ENCODE results near the gene TMEM138. TPM values are rescaled to one million over a fixed set of nuclear protein-coding genes. Genes with fewer than 3 reads are reported as not detected.

The TMEM138 gene
- total and polyA plus RNA-seq, 2 of the 13 experiments (the other 11 are each of a cell fraction or from before 2014, with no cell fraction given): 43.5 to 61.0 TPM

- TF ChIP-seq ZNF687 (CRISPR knock-in tag; IDR thresholded peaks at IDR 0.05) (peak; percentile 89), RFXANK (CRISPR knock-in tag; IDR thresholded peaks at IDR 0.05) (no peak), MAFF (IDR thresholded peaks at IDR 0.05; ENCODE audit: low read depth, low read length) (no peak), KLF13 (CRISPR knock-in tag; IDR thresholded peaks at IDR 0.05) (no peak), TEAD3 (CRISPR knock-in tag; optimal IDR thresholded peaks at IDR 0.05; ENCODE audit: borderline replicate concordance) (peak; percentile 48), BRD4 (CRISPR knock-in tag; IDR thresholded peaks at IDR 0.05) (peak; percentile 49), NR2F6 (IDR thresholded peaks at IDR 0.05) (0 out of 2 replicates have a peak, but pooled peaks have one; percentile 5), NR2F6 (CRISPR knock-in tag; IDR thresholded peaks at IDR 0.05) (peak; percentile 51), MEIS1 (CRISPR knock-in tag; IDR thresholded peaks at IDR 0.05; ENCODE audit: borderline replicate concordance) (no peak), ZNF563 (CRISPR knock-in tag; IDR thresholded peaks at IDR 0.05) (0 out of 2 replicates have a peak, but pooled peaks have one; percentile 26), ZBTB7B (CRISPR knock-in tag; IDR thresholded peaks at IDR 0.05) (0 out of 2 replicates have a peak, but pooled peaks have one; percentile 21), STAT5B (CRISPR knock-in tag; IDR thresholded peaks at IDR 0.05) (no peak), HMG20B (CRISPR knock-in tag; conservative IDR thresholded peaks at IDR 0.05) (0 out of 2 replicates have a peak, but pooled peaks have one; percentile 8), THYN1 (CRISPR knock-in tag; IDR thresholded peaks at IDR 0.05; ENCODE audit: borderline replicate concordance, low read depth) (no peak), THAP11 (CRISPR knock-in tag; IDR thresholded peaks at IDR 0.05) (no peak), SOX5 (CRISPR knock-in tag; IDR thresholded peaks at IDR 0.05; ENCODE audit: borderline replicate concordance) (no peak), ZNF670 (CRISPR knock-in tag; IDR thresholded peaks at IDR 0.05; ENCODE audit: borderline replicate concordance) (0 out of 2 replicates have a peak, but pooled peaks have one; percentile 31), GLI4 (CRISPR knock-in tag; IDR thresholded peaks at IDR 0.05; ENCODE audit: borderline replicate concordance) (no peak), SAP130 (CRISPR knock-in tag; IDR thresholded peaks at IDR 0.05; ENCODE audit: low read depth) (peak; percentile 77), ZNF354B (CRISPR knock-in tag; IDR thresholded peaks at IDR 0.05) (no peak), FOXA3 (CRISPR knock-in tag; IDR thresholded peaks at IDR 0.05) (peak; percentile 57), IKZF4 (CRISPR knock-in tag; IDR thresholded peaks at IDR 0.05; ENCODE audit: borderline replicate concordance, low read depth, not compliant biosample characterization) (peak; percentile 73), BRF2 (CRISPR knock-in tag; IDR thresholded peaks at IDR 0.05) (no peak), ZFP91 (CRISPR knock-in tag; IDR thresholded peaks at IDR 0.05; ENCODE audit: borderline replicate concordance) (peak; percentile 64; the same call in 1 of the 2 replicates)
Measured at GRCh38 chr11:61334434-61335354, 27.5 kb upstream of the TMEM138 start (continued).
